ENCODE data around the gene TREX2. TPM values are rescaled to one million over a fixed set of nuclear protein-coding genes. Genes with fewer than 3 reads are reported as not detected.
A peak's percentile ranks its signal among the peaks of the same experiment; 100 is the strongest.

Gene TREX2
- total RNA-seq, 4 donors from 2014 or later = 1.4 to 3.2 (median 2.9) TPM; not detected in 1

- H3K4me3 ChIP-seq = no peak overlapping the region
- DNase-seq = peak in 1 of 2 donors; percentile 37
- no peaks in the 10 kb centered on the region for H3K4me1 ChIP-seq
- H3K36me3 ChIP-seq = no peaks in the 10 kb centered on the region
- H3K27me3 ChIP-seq = no peaks in the 10 kb centered on the region
- H3K27ac ChIP-seq = no peak overlapping the region
- H3K9me3 ChIP-seq = no peaks in the 10 kb centered on the region
- intact Hi-C loops (cut with DNase I; ENCODE audit: low total_unique reads) = no loop called here
- TF ChIP-seq CTCF (IDR thresholded peaks at IDR 0.05) (peak; percentile 29 to 48 (median 43)), POLR2A (IDR thresholded peaks at IDR 0.05) (no peak)
These were observed 15.0 kb upstream of the TREX2 start for GRCh38 chrX:153460826-153461225.

DNA sequence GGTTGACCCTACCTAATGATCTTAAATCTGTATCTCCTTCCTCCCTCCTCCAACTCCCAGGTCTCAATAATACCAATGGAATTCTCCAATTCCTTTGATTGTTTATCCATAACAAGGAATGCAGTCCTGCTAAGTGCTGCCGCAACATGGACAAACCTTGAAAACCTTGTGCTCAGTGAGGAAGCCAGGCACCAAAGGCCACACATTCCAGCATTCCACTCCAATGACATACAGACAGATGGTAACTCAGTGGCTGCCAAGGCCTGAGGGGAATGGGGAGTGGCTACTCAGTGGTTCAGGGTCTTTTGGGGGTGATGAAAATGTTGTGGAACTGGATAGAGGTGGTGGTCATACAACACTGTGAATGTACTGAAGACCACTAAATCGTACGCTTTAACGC, 14.1 kb upstream of the TREX2 start:
- intact Hi-C loops (cut with DNase I; ENCODE audit: low total_unique reads) = no loop called here
- DNase-seq = no peak
- H3K36me3 ChIP-seq = no peaks in the 10 kb centered on the region

GRCh38 chrX:153458476-153458875, 12.6 kb upstream of the TREX2 start:
- Histone ChIP-seq H3K4me1 (no peaks in the 10 kb centered on the region), H3K9me3 (no peaks in the 10 kb centered on the region), H3K27ac (no peak overlapping the region), H3K36me3 (no peaks in the 10 kb centered on the region), H3K4me3 (no peak overlapping the region), H3K27me3 (no peaks in the 10 kb centered on the region)
- TF ChIP-seq CTCF (IDR thresholded peaks at IDR 0.05) = no peak
- no peak for TF ChIP-seq POLR2A (IDR thresholded peaks at IDR 0.05)
- no peak for DNase-seq
- intact Hi-C loops (cut with DNase I; ENCODE audit: low total_unique reads) = no loop called here

More for the DNA sequence above, 14.1 kb upstream of the TREX2 start:
- no peak overlapping the region for H3K4me3 ChIP-seq
- H3K9me3 ChIP-seq = no peaks in the 10 kb centered on the region
- H3K27me3 ChIP-seq = no peaks in the 10 kb centered on the region
- no peak for TF ChIP-seq CTCF (IDR thresholded peaks at IDR 0.05)
- TF ChIP-seq POLR2A (IDR thresholded peaks at IDR 0.05) = no peak
- H3K4me1 ChIP-seq = no peaks in the 10 kb centered on the region
- no peak overlapping the region for H3K27ac ChIP-seq

DNA sequence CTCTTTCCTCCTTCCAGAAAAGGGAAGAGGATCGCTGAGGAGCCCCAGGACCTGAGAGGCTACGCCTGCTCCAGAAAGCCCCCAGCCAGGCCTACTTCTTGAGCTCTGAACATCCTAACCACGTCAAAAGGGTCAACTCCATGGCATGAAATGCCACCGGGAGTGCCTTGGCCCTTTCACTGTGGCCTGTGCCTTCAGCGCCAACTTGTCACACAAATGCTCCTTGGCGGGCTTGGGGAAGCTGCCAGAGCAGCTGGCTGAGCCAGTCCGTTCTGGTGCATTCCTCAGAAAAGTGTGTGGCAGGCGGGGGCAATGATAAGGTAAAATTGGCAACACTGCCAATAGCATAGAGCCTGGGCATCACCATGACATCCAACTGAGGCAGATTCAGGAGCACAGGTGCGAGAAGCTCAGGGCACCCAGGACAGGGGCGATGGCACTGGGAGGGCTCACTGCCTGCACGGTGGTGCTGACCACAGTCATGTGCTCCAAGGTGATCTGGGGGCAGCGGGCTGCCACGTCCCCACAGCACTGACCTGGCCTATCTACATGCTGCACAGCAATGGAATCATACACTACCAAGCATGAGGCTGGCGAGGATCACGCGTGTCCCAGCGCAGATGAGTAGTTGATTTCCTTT, 12.1 kb upstream of the TREX2 start:
- Histone ChIP-seq H3K27ac (no peak overlapping the region), H3K4me3 (no peak overlapping the region), H3K36me3 (no peaks in the 10 kb centered on the region), H3K4me1 (no peaks in the 10 kb centered on the region), H3K9me3 (no peaks in the 10 kb centered on the region), H3K27me3 (no peaks in the 10 kb centered on the region)
- intact Hi-C loops (cut with DNase I; ENCODE audit: low total_unique reads) = no loop called here
- TF ChIP-seq POLR2A (IDR thresholded peaks at IDR 0.05) = no peak
- no peak for TF ChIP-seq CTCF (IDR thresholded peaks at IDR 0.05)
- no peak for DNase-seq

DNA sequence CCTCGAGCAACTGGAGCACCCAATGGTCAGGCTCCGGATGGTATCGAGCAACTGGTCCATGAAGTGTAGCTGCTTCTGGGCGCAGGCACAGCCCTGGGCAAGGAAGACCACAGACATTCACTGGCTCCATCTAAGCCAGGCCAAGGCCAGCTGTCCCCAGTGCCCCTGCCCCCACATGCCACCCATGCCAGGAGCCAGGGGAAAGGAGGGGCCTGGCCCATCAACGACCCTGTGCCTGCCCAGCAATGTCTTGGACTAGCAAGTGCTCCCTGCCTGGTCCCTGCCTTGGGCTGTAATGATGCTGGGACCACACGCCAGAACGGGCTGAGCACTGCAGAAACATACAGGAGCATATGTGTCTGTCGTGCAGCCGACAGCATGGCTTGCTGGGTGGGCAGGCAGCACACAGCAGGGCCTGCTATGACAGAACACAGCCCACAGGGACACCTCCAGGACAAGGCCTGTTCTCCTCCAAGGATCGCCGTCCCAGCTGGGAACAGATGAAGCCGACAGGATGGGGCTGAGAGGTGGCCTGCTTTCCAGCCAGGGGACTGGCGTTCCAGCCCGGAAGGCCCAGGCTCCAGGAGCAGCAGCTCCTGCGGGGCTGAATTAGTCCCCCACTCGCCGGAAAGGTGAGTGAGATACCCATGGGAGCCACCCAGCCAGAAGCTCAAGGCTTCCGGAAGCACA, 11.4 kb upstream of the TREX2 start:
- TF ChIP-seq POLR2A (IDR thresholded peaks at IDR 0.05) (no peak), CTCF (IDR thresholded peaks at IDR 0.05) (no peak)
- Histone ChIP-seq H3K4me3 (no peak overlapping the region), H3K27me3 (no peaks in the 10 kb centered on the region), H3K36me3 (no peaks in the 10 kb centered on the region), H3K27ac (no peak overlapping the region), H3K9me3 (no peaks in the 10 kb centered on the region), H3K4me1 (no peaks in the 10 kb centered on the region)
- DNase-seq = no peak
- intact Hi-C loops (cut with DNase I; ENCODE audit: low total_unique reads) = no loop called here
